Parathyroid adenoma (tissue), 2 donors: Measurements from ENCODE around the gene BLOC1S4.

Experiments
- H2AFZ ChIP-seq: fragments of 300-600 bp; sonication (generic); one replicate; pipeline ENCODE4 v1.7.0; 2017; ENCODE audit warnings: antibody characterized with exemption, mild to moderate bottlenecking
- H3K27ac ChIP-seq: fragments of 300-600 bp; sonication (generic); one replicate; pipeline ENCODE4 v1.7.0; 2017
- H3K27me3 ChIP-seq: fragments of 300-600 bp; sonication (generic); one replicate; pipeline ENCODE4 v1.7.0; 2017; ENCODE audit warnings: low read length; ENCODE audit not compliant: control insufficient read depth, insufficient read depth
- H3K36me3 ChIP-seq: fragments of 300-600 bp; sonication (generic); one replicate; pipeline ENCODE4 v1.7.0; 2017; ENCODE audit warnings: low read length; ENCODE audit not compliant: control insufficient read depth, insufficient read depth
- H3K4me1 ChIP-seq: fragments of 300-600 bp; sonication (generic); one replicate; pipeline ENCODE4 v1.7.0; 2017; ENCODE audit warnings: control low read depth
- H3K4me2 ChIP-seq: fragments of 300-600 bp; sonication (generic); one replicate; pipeline ENCODE4 v1.7.0; 2017; ENCODE audit warnings: low read length
- H3K4me3 ChIP-seq: fragments of 300-600 bp; sonication (generic); one replicate; pipeline ENCODE4 v1.7.0; 2017; ENCODE audit warnings: low read depth, low read length
- H3K79me2 ChIP-seq: fragments of 300-600 bp; sonication (generic); one replicate; pipeline ENCODE4 v1.7.0; 2017; ENCODE audit warnings: control low read depth
- H3K9ac ChIP-seq: fragments of 300-600 bp; sonication (generic); one replicate; pipeline ENCODE4 v1.7.0; 2017; ENCODE audit warnings: mild to moderate bottlenecking
- H3K9me3 ChIP-seq: fragments of 300-600 bp; sonication (generic); one replicate; pipeline ENCODE4 v1.7.0; 2017; ENCODE audit warnings: low read length; ENCODE audit not compliant: control insufficient read depth
- TF ChIP-seq, protein P1 (sequence below): fragments of 300-600 bp; sonication (generic); IDR thresholded peaks from one replicate; pipeline ENCODE4 v1.7.0; 2017; ENCODE audit warnings: antibody characterized with exemption, mild to moderate bottlenecking
- donor health status: primary hyperparathyroidism.

BLOC1S4 gene

DNA sequence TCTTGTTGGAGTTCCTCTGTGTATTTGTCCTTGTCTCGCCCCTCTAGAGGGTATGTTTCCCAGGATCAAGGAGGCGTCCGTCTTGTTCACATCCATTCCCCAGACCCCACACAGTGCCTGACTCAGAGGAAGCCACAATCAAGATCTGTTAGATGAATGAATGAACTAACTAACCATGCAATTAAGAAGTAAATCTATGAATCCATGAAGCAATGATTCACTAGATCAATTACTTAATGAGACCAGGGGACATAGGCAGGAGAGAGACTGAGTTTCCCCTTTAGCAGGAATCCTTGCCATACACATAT lies 11.9 kb downstream of the BLOC1S4 start:
- no peak overlapping the region for H3K9ac ChIP-seq
- H3K4me1 ChIP-seq, result no peaks in the 10 kb centered on the region
- TF ChIP-seq, protein P1, sequence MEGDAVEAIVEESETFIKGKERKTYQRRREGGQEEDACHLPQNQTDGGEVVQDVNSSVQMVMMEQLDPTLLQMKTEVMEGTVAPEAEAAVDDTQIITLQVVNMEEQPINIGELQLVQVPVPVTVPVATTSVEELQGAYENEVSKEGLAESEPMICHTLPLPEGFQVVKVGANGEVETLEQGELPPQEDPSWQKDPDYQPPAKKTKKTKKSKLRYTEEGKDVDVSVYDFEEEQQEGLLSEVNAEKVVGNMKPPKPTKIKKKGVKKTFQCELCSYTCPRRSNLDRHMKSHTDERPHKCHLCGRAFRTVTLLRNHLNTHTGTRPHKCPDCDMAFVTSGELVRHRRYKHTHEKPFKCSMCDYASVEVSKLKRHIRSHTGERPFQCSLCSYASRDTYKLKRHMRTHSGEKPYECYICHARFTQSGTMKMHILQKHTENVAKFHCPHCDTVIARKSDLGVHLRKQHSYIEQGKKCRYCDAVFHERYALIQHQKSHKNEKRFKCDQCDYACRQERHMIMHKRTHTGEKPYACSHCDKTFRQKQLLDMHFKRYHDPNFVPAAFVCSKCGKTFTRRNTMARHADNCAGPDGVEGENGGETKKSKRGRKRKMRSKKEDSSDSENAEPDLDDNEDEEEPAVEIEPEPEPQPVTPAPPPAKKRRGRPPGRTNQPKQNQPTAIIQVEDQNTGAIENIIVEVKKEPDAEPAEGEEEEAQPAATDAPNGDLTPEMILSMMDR, result no peak
- no peaks in the 10 kb centered on the region for H3K27me3 ChIP-seq
- H3K79me2 ChIP-seq, result no peaks in the 10 kb centered on the region
- H3K4me3 ChIP-seq, result no peak overlapping the region
- no peaks in the 10 kb centered on the region for H3K9me3 ChIP-seq
- no peak overlapping the region for H2AFZ ChIP-seq
- no peak overlapping the region for H3K4me2 ChIP-seq
- H3K36me3 ChIP-seq, result no peaks in the 10 kb centered on the region
- H3K27ac ChIP-seq, result no peak overlapping the region

DNA sequence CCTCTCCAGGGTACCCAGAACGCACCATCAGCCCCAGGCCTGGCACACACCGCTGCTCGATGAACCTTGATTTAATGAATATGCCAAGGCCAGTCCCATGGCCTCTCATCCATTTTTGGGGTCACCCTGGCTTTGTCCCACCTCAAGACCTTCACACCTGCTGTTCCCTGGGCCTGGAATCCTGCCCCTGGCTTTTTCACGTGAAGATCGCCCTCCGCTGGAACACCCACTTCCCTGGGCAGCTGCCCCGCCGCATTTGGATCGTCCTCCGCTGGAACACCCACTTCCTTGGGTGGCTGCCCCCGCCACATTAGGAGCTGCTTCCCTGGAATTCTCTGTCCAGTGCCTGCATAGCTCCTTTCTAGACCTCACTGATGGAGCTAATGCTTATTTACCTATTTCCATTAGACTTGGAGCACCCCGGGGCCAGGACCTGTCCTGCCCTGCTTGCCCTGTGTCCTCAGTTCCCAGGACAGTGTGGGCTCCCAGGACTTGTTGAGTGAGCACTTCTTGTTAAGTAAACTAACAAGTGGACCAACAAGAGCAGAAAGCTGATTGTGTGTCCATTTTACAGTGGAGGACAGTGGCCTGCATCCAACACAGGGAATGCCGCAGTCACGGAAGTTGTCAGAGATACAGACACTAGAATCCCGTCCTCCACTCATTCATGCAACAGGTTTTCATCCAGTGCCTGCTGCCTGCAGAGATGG lies 12.5 kb downstream of the BLOC1S4 start:
- Histone ChIP-seq H3K4me1 (no peaks in the 10 kb centered on the region), H3K4me3 (no peak overlapping the region), H3K4me2 (no peak overlapping the region), H3K9me3 (no peaks in the 10 kb centered on the region), H3K79me2 (no peaks in the 10 kb centered on the region), H3K36me3 (no peaks in the 10 kb centered on the region), H3K27me3 (no peaks in the 10 kb centered on the region), H3K9ac (no peak overlapping the region), H2AFZ (no peak overlapping the region), H3K27ac (no peak overlapping the region)
- TF ChIP-seq, protein P1, result no peak

DNA sequence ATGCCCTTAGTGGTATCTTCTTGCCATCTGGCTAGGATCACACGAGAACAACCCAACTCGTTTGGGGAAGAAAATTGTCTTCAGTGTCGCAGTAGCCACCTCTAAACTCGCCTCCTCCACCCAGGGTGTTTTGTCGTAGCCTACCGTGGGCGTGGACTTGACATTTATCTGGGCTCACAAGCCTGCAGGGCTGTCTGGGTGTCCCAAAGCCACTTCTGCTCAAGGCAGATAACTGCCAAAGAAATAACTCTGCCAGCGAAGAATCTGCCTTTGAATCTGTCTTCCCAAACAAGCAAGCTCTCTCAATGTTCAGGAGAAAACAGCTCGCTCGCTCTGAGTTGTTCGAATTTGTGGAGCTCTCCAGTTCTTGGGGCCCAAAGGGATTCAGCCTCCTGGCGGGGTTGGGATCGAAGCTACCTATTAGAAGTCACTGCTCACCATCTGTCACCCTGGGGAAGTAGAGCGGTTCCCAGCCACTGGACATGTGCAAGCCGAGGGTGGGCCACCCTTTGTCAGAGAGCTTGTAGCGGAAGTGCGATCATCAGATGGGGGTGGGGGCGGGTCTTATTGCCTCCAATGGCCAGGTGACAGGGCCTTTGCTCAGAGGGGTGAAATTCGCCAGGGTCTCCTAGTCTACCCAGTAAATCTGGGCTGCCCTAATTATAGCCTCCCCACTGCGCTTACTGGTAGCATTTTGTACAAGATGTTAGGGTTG lies 14.8 kb downstream of the BLOC1S4 start:
- H3K27ac ChIP-seq, result no peak overlapping the region
- H3K9ac ChIP-seq, result no peak overlapping the region
- TF ChIP-seq, protein P1, result no peak
- no peaks in the 10 kb centered on the region for H3K9me3 ChIP-seq
- no peak overlapping the region for H3K4me2 ChIP-seq
- H3K4me1 ChIP-seq, result no peaks in the 10 kb centered on the region
- no peaks in the 10 kb centered on the region for H3K36me3 ChIP-seq
- H3K27me3 ChIP-seq, result no peaks in the 10 kb centered on the region
- H3K4me3 ChIP-seq, result no peak overlapping the region
- H3K79me2 ChIP-seq, result no peaks in the 10 kb centered on the region
- no peak overlapping the region for H2AFZ ChIP-seq

DNA sequence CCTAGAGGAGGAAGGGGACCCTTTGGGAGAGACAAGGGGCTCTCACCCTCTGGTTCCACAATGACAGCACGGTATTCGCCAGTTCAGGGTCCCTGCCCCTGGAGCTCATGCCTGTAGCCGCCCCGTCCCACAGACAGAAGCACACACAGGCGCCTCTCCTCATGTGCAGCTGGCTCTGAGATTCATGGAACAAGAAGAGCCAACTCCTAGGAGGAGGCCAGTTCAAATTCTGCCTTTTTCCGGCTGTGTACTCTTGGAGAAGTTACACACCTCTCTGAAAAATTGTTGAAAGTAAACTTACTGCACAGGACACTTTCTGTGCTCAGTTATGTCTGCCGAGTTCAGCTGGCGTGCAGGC lies 15.3 kb downstream of the BLOC1S4 start:
- H3K36me3 ChIP-seq, result no peaks in the 10 kb centered on the region
- no peak overlapping the region for H3K4me2 ChIP-seq
- H3K79me2 ChIP-seq, result no peaks in the 10 kb centered on the region
- no peaks in the 10 kb centered on the region for H3K9me3 ChIP-seq
- TF ChIP-seq, protein P1, result no peak
- no peak overlapping the region for H3K4me3 ChIP-seq
- no peaks in the 10 kb centered on the region for H3K27me3 ChIP-seq
- H2AFZ ChIP-seq, result no peak overlapping the region
- no peaks in the 10 kb centered on the region for H3K4me1 ChIP-seq
- H3K27ac ChIP-seq, result no peak overlapping the region
- no peak overlapping the region for H3K9ac ChIP-seq

DNA sequence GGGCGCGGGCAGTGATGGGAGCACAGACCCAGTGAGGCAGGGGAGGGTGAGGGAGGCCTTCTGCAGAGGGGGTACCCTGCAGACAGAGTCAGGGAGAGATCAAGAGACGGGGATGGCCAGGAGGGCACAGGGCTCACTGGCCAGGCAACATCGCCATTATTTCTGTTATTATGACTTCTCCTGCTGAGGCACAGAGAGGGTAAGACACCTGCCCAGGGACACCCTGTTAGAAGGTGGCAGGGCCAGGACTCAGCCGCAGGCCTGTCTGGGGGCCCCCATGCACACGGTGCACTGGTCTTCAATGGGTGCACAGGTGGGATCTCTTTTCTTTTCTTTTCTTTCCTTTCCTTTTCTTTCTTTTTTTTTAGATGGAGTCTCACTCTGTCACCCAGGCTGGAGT lies 15.8 kb downstream of the BLOC1S4 start:
- TF ChIP-seq, protein P1, result no peak
- Histone ChIP-seq H3K9me3 (no peaks in the 10 kb centered on the region), H3K79me2 (no peaks in the 10 kb centered on the region), H2AFZ (no peak overlapping the region), H3K27me3 (no peaks in the 10 kb centered on the region), H3K4me1 (no peaks in the 10 kb centered on the region), H3K4me2 (no peak overlapping the region), H3K27ac (no peak overlapping the region), H3K4me3 (no peak overlapping the region), H3K36me3 (no peaks in the 10 kb centered on the region), H3K9ac (no peak overlapping the region)
